Subcutaneous abdominal adipose tissue (tissue), 5 donors: ENCODE data around the gene VCX3A.

Experiments
- H3K27ac ChIP-seq: one replicate; pipeline ENCODE4 v1.7.0; 2013; ENCODE audit warnings: low read depth, mild to moderate bottlenecking, inconsistent platforms, low read length, moderate library complexity
- H3K27me3 ChIP-seq, 5 donors: one replicate each; pipeline ENCODE4 v1.7.0; 2013; ENCODE audit warnings: low read length in 5 of 5, inconsistent platforms in 1 of 5; ENCODE audit not compliant: control insufficient read depth in 5 of 5, insufficient read depth in 4 of 5
- H3K36me3 ChIP-seq, 5 donors: one replicate each; pipeline ENCODE4 v1.7.0; 2013; ENCODE audit warnings: low read length in 5 of 5; ENCODE audit not compliant: control insufficient read depth in 5 of 5, insufficient read depth in 5 of 5
- H3K4me1 ChIP-seq, 5 donors: one replicate each; pipeline ENCODE4 v1.7.0; 2013; ENCODE audit warnings: low read length in 5 of 5, mild to moderate bottlenecking in 3 of 5, moderate library complexity in 1 of 5; ENCODE audit not compliant: control insufficient read depth in 5 of 5, insufficient read depth in 5 of 5
- H3K4me3 ChIP-seq, 5 donors: one replicate each; pipeline ENCODE4 v1.7.0; 2013; ENCODE audit warnings: low read length in 5 of 5, low read depth in 1 of 5
- H3K9ac ChIP-seq, 5 donors: one replicate each; pipeline ENCODE4 v1.7.0; 2013; ENCODE audit warnings: low read length in 5 of 5, mild to moderate bottlenecking in 4 of 5, moderate library complexity in 3 of 5
- H3K9me3 ChIP-seq, 5 donors: one replicate each; pipeline ENCODE4 v1.7.0; 2013; ENCODE audit warnings: low read length in 5 of 5; ENCODE audit not compliant: control insufficient read depth in 5 of 5
- donor health status: healthy.
- donor health status: healthy.
- donor health status: healthy.
- donor health status: healthy.
- donor health status: healthy.

The VCX3A gene

DNA sequence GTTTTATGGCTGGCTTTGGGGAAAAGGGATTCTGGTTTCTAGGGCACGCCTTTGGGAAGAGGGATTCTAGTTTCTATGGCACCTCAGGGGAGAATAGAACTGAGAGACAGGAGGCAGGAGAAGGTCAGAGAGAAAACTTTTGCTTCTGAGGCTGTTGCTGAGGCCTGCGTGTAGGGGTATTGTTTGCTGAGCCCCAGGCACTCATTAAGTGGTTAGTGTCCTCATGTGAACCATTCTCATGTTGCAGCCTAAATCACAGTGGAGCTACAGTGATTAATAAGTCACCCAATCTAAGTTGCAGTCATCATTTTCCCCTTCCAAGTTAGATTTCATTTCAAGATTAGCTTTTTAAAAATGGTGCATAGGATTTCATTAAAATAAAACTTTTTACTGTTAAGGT is 29.0 kb downstream of the VCX3A start:
- Histone ChIP-seq H3K4me3 (no peak overlapping the region), H3K36me3 (no peaks in the 10 kb centered on the region), H3K27ac (no peak overlapping the region), H3K4me1 (no peaks in the 10 kb centered on the region), H3K27me3 (no peaks in the 10 kb centered on the region), H3K9ac (no peak overlapping the region), H3K9me3 (peaks cover 0 to 7% (median 0%) of the 10 kb centered on the region in 5 donors)

- H3K27me3 ChIP-seq, result no peaks in the 10 kb centered on the region
Observed at GRCh38 chrX:6500719-6501118, 34.2 kb downstream of the VCX3A start.

DNA sequence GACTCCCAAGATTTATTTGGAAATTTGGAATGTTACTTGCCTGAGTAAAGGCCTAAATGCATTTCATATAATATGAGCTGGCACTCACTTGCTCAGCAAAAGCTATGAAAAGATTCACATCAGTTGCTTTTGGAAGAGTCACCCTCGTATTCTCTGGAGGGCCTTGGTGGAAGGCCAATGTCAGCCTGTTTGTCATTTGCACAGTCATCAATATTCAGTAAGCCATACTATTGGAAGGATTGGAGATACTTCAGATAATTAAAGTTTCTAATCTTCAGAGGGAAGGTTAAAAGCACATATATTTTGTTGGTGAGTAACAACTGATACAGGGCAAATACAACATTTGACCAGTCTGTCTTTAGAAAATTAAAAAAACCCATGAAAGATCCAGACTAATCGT is 36.6 kb downstream of the VCX3A start:
- Histone ChIP-seq H3K9ac (no peak overlapping the region), H3K4me3 (no peak overlapping the region), H3K4me1 (no peaks in the 10 kb centered on the region), H3K27ac (no peak overlapping the region), H3K27me3 (no peaks in the 10 kb centered on the region), H3K36me3 (no peaks in the 10 kb centered on the region), H3K9me3 (peaks cover 0 to 14% (median 7%) of the 10 kb centered on the region in 5 donors)

More at GRCh38 chrX:6500719-6501118, 34.2 kb downstream of the VCX3A start:
- Histone ChIP-seq H3K36me3 (no peaks in the 10 kb centered on the region), H3K4me1 (no peaks in the 10 kb centered on the region), H3K9me3 (peaks cover 0 to 12% (median 5%) of the 10 kb centered on the region in 5 donors), H3K4me3 (no peak overlapping the region), H3K27ac (no peak overlapping the region), H3K9ac (no peak overlapping the region)
